CD4-positive, alpha-beta T cell treated with Interleukin-2 at 100 ng/mL for 4 hours (primary cell): Measurements from ENCODE around the gene RPS27.
"Not testable (repeated sequence)": the region's sequence is repeated elsewhere in the genome, so short reads cannot be mapped to it uniquely, and the experiment has no call there.

ENCODE experiments used
- DNase-seq: peaks from one replicate; pipeline ENCODE4 v3.0.0-alpha.2; 2020; ENCODE audit warnings: low spot score

The RPS27 gene

DNA sequence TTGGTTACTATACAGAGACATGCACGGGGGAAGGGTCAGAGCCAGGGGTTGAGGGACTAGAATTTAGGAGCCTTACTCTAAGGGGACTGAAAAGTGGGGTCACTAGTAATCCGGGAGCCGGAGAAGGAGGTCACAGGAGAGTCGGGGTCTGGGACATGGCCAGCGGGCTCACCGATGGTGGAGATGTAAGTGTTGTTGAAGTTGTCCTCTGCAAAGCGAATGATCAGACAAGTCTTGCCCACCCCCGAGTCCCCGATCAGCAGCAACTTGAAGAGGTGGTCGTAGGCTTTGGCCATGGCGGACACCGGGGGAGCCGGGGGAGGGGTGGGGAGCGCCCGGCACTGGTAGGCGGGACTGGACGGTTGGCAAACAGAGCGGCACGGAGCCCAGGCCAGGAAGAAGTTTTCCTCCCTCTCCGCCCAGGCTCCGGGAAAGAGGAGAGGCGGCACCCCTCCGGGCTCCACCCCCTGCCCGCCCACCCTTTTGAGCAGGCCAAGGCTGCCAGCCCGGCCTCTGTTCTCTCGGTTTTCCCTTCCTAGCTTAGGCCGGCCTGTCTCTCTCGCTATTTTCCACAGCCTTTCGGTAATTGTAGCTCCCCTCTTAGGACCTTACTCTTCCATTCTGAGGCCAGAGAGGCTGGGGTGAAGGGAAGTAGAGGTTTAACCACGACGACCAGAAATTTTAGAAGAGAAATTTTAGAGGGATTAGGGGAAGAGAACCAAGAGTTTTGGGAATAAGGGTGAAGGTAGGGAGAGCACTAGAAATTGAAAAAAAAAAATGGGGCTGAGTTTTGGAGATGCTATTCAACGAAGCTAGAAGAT, 4.4 kb upstream of the RPS27 start, which contains the start of gene RAB13:
RAB13 (minus strand) TSS at position 399 of the 821 bp plus-strand sequence; CDS start at position 296, 103 bp downstream.
- no peak for DNase-seq

DNA sequence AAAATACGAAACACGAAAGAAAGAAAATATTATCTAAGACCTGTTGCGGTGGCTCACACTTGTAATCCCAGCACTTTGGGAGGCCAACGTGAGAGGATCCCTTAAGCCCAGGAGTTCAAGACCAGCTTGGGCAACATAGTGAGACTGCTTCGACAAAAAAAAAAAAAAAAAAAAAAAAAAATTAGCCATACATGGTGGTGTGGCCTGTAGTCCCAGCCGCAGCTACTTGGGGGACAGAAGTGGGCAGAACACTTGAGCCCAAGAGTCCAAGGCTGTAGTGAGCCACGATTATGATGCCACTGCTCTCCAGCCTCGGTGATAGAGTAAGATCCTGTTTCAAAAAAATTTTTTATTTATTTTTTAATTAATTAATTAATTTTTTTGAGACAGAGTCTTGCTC, 2.9 kb upstream of the RPS27 start:
- DNase-seq, result no peak

DNA sequence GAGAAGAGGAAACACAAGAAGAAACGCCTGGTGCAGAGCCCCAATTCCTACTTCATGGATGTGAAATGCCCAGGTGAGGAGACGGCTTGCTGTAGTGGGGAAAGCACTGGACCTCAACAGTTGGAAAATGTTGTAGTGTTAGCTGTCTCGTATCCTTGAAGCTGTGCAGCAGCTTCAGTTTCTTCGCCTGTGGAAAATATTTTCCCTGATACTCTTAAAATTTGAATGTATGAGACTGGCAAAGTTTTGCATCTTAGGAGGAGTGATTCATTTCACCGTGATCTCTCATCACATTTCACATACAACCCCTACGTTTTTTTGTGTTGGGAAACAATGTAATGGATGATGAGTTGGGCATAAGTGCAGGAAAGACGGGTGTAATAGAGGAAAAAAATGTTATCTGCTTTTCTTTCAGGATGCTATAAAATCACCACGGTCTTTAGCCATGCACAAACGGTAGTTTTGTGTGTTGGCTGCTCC, 629 bp downstream of the RPS27 start:
- DNase-seq, result no peak

DNA sequence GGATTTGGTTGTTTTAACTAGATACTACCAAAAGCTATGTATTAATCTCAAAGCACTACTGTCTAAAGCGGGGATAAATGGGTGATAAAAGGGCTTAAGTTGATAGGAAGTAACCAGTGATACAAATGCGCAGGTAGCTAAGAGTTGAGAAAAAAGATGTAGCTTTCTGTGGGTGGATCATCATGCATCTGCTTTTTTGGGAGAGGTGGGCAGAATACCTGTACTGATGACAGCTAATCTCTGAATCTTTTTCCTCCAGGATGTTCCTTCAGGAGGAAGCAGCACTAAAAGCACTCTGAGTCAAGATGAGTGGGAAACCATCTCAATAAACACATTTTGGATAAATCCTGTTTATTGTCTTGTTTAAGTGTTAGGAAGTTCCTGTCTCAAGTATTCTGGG, 1.2 kb downstream of the RPS27 start:
- no peak for DNase-seq

DNA sequence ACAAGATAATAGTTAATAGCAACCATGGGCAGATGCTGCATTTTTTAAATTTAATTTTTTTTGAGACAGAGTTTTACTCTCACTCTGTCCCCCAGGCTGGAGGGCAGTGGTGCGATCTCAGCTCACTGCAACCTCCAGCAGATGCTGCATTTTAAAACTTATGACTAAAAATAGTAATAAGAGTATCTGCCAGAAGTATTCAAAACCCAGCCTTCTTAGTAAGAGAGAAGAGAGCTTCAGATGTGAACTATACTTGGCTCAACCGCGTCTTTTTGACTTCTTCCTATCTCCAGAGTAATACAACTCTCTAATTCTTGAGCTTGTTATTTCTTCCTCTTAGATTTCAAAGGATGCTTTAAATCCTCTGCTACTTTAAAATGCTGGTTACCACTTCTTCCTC, 4.6 kb downstream of the RPS27 start:
- no peak for DNase-seq

DNA sequence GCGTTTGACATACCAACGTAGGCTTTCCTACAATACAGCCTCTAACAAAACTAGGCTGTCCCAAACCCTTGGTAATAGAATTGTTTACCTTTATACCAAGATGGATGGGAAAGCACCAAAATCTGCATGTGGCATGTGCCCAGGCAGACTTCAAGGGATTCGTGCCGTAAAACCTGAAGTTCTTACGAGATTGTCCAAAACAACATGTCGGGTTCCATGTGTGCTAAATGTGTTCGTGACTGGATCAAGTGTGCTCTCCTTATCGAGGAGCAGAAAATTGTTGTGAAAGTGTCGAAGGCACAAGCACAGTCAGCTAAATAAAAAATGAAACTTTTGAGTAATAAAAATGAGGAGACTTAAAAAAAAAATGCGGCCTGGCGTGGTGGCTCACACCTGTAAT, 5.1 kb downstream of the RPS27 start:
- DNase-seq, result no peak

DNA sequence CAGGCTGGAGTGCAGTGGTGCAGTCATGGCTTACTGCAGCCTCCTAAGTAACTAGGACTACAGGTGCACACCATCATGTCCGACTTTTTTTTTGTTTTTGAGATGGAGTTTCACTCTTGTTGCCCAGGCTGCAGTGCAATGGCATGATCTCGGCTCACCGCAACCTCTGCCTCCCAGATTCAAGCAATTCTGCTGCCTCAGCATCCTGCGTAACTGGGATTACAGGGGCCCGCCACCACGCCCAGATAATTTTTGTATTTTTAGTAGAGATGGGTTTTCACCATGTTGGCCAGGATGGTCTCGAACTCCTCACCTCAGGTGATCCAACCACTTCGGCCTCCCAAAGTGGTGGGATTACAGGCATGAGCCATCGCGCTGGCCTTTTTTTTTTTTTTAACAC, 6.3 kb downstream of the RPS27 start:
- DNase-seq, result not testable (repeated sequence)

DNA sequence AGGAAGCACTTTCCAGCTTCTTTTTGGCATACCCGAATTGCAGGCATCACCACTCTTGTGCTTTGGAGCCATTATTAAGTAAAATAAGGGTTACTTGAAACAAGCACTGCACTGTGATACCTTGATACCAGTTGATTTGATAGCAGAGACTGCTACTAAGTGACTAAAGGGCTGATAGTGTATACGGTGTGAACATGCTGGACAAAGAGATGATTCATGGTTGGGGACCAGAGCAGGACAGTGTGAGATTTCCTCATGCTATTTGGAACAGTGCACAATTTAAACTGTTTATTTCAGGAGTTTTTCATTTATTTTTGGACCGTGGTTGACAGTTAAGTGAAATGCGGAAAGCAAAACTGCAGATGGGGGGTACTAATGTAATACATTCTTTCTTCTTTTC, 9.9 kb downstream of the RPS27 start:
- no peak for DNase-seq

DNA sequence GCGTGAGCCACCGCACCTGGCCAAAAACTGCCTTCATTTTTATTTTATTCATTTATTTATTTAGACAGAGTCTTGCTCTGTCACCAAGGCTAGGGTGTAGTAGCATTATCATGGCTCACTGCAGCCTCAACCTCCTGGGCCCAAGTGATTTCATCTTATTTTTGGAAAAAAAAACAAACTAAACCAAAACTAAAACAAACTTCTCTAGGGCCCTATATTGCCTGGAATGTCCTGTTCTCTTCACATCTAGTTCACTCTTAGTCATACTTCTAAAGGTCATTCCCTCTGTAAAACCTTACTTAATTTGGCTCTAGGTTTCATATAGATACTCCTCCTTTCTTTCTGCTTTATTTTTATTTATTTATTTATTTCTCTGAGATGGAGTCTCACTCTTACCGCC, 15.6 kb downstream of the RPS27 start:
- DNase-seq, result no peak

DNA sequence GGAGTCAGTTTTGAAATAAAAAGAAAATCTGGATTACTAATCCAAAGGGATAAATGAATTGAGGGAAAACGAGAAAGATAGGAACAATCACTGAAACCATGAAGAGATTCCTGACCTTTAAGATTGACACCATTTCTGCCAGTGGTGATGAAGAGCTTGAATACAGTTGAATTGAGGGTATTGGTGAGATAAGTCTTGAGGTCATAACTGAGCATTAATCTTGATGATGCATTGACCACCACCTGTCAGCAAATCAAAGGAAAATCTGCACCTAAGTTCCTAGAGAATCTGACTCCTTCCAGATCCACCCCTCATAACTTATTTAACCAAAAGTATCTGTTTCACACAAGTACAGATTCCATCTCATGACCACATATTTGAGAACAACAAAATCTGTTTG, 21.6 kb downstream of the RPS27 start:
- DNase-seq, result no peak

DNA sequence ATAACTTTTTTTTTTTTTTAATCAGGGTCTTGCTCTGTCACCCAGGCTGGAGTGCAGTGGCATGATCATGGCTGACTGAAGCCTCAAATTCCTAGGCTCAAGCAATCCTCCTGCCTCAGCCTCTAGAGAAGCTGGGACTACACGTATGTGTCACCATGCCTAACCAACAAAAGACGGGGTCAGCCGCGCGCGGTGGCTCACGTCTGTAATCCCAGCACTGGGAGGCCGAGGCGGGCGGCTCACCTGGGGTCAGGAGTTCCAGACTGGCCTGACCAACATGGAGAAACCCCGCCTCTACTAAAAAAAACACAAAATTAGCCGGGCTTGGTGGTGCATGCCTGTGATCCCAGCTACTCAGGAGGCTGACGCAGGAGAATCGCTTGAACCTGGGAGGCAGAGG, 22.0 kb downstream of the RPS27 start:
- not testable (repeated sequence) for DNase-seq

DNA sequence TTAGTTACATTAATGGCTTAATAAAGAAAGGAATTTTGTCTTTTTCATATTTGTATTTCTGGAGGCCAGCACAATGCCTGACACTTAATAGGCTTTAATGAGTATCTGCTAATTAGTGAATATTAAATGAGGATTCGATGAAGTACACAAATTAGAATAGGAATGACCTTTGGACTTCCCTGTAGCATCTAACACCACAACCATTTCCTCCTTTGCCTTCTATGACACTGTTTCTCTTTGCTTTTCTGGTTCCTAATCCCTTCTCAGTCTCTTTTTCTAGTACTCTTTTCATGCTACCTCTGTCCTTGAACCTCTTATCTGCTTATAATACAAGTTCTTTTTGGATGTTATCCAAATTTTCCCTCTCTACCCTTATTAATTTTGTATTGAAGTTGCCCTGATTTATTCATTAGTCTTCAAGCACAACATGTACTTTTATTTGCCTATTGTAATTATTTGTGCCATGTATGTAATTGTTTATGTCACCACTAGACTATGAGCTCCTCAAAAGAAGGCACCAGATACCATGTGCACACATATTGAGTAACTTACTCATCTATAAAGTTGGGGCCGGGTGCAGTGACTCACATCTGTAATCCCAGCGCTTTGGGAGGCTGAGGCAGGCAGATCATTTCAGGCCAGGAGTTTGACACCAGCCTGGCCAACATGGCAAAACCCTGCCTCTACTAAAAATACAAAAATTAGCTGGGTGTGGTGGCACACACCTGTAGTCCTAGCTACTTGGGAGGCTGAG, 23.8 kb downstream of the RPS27 start:
- DNase-seq, result no peak

DNA sequence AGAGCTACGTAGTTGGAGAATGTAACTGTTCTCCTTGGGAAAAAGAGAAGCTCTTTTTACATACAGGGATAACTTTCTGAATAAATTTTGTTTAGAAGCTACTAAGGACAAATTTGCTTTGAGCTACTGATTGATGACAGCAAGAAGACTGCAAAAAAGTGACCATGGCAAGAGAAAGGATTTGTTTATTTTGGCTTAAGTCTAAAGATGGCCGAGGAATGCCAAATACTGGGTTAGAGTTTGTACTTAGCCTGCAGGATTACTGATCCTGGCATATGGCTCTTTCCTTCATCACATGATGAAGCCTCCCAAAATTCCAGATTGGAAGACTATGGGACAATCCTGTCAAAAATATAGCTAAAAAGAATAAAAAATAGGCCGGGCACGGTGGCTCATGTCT, 28.7 kb downstream of the RPS27 start:
- no peak for DNase-seq

DNA sequence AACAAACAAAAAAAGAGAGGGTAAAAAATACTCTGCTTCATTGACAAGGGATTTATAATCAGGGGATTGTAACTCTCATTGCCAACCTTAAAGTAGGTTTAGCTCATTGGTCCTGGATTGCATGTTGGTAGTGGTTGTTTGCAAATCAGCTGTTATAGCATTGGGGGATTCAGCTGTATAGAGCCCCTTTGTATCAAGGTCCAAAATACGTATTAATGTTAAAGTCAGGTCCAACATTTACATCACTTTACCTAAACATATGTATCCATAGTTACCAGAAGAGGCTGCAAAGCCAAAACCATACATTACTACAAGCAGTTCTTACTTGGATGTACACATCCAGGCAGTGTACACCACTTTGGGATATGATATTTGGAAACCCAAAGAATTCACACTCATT, 29.4 kb downstream of the RPS27 start:
- DNase-seq, result no peak

DNA sequence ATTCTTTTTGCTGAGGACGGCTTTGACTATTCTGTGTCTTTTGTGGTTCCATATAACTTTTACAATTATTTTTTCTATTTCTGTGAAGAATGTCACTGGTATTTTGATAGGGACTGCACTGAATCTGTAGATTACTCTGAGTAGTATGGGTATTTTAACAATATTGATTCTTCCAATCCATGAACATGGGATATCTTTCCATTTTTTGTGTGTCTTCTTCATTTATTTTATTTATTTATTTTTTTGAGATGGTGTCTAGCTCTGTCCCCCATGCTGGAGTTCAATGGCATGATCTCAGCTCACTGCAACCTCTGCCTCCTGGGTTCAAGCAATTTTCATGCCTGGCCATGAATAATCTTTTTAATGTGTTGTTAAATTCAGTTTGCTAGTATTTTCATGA, 43.1 kb downstream of the RPS27 start:
- not testable (repeated sequence) for DNase-seq
